T-helper 1 cell treated with Interleukin-12 subunit alpha and Interleukin-12 subunit beta and Interleukin-4 antibody, amounts not matched to agents 30 ng/mL and 1 ng/mL, for 36 hours (primary cell): ENCODE measurements around the gene ZNF84. TPM values are rescaled to one million over a fixed set of nuclear protein-coding genes. Genes with fewer than 3 reads are reported as not detected.

Experiments
- total RNA-seq: library from RNA; stranded (reverse); gene quantifications from 2 replicates; pipeline ENCODE4 v1.2.3, GENCODE V29; 2022

ZNF84 gene
- total RNA-seq, 1 donor from 2014 or later, result 22.6 TPM

Other genes with a start within 250 kb of the ZNF84 start
- 69.8 and 73.5 TPM in 2 replicates for gene GOLGA3, start 208.6 kb upstream of the ZNF84 start, total RNA-seq
- gene CHFR, start 149.9 kb upstream of the ZNF84 start, total RNA-seq, result 94.7 and 98.4 TPM in 2 replicates
- 8.7 and 11.2 TPM in 2 replicates for gene ZNF605, start 81.2 kb upstream of the ZNF84 start, total RNA-seq
- 18.5 and 19.0 TPM in 2 replicates for gene ZNF26, start 51.1 kb upstream of the ZNF84 start, total RNA-seq
- 17.4 and 19.4 TPM in 2 replicates for gene ZNF140, start 43.4 kb downstream of the ZNF84 start, total RNA-seq
- 2.1 and 2.2 TPM in 2 replicates for gene ZNF891, start 92.8 kb downstream of the ZNF84 start, total RNA-seq
- 6.2 and 9.2 TPM in 2 replicates for gene ZNF10, start 93.1 kb downstream of the ZNF84 start, total RNA-seq
- gene ZNF268, start 144.0 kb downstream of the ZNF84 start, total RNA-seq, result 19.7 and 22.3 TPM in 2 replicates
- gene ANHX, start 198.4 kb downstream of the ZNF84 start, total RNA-seq, result not detected in 2 replicates